H1 (cell line): ENCODE results near the gene NEDD4L. TPM values are rescaled to one million over a fixed set of nuclear protein-coding genes. Genes with fewer than 3 reads are reported as not detected.
A peak's percentile ranks its signal among the peaks of the same experiment; 100 is the strongest.

Source experiments
- CTCF ChIA-PET: fragments of 300-600 bp; sonication (Branson Sonifier 250); formaldehyde crosslinking; loops from one replicate; lab custom pipeline; 2021; ENCODE audit not compliant: partially characterized antibody; lab: Charles Lee
- POLR2A ChIA-PET: fragments of 300-600 bp; sonication (Branson Sonifier 250); formaldehyde crosslinking; loops from one replicate; lab custom pipeline; 2021; ENCODE audit warnings: inconsistent platforms; ENCODE audit not compliant: partially characterized antibody; lab: Charles Lee
- DNase-seq, 2 experiments: peaks; one replicate each; pipeline versions ENCODE4 v3.0.0 to v3.0.0-alpha.2; 2010 to 2022; ENCODE audit warnings: low spot score in 2 of 2, low read depth in 1 of 2, mixed read lengths in 1 of 2
- FAIRE-seq: peaks from 2 replicates; lab custom pipeline; 2011; peaks lifted over from hg19 to GRCh38; lab: Jason Lieb, UNC
- H2AFZ ChIP-seq: 2 replicates; pipeline ENCODE4 v1.8.1; 2012; ENCODE audit warnings: low read length, inconsistent platforms
- H2AK5ac ChIP-seq: 2 replicates; pipeline ENCODE4 v1.6.1; 2013; ENCODE audit warnings: low read depth, low read length
- H2BK120ac ChIP-seq: replicated peaks from 2 replicates; pipeline ENCODE3; 2013; ENCODE audit warnings: low read depth, low read length, inconsistent platforms
- H2BK12ac ChIP-seq: 2 replicates; pipeline ENCODE4 v1.6.1; 2013; ENCODE audit warnings: low read depth, low read length
- H2BK15ac ChIP-seq: 2 replicates; pipeline ENCODE4 v1.6.1; 2013; ENCODE audit warnings: low read length
- H2BK20ac ChIP-seq: 2 replicates; pipeline ENCODE4 v1.6.1; 2013; ENCODE audit warnings: low read length
- H2BK5ac ChIP-seq: 2 replicates; pipeline ENCODE4 v1.6.1; 2013; ENCODE audit warnings: low read depth, low read length
- H3K14ac ChIP-seq: 2 replicates; pipeline ENCODE4 v1.6.1; 2013; ENCODE audit warnings: inconsistent platforms; ENCODE audit not compliant: insufficient read length
- H3K18ac ChIP-seq: 2 replicates; pipeline ENCODE4 v1.6.1; 2013; ENCODE audit warnings: low read length; ENCODE audit errors: extremely low read depth
- H3K23ac ChIP-seq: 2 replicates; pipeline ENCODE4 v1.6.1; 2013; ENCODE audit warnings: inconsistent platforms; ENCODE audit not compliant: insufficient read length
- H3K23me2 ChIP-seq: 2 replicates; pipeline ENCODE4 v1.6.1; 2013; ENCODE audit warnings: low read depth, low read length
- H3K27ac ChIP-seq: 2 replicates; pipeline ENCODE4 v1.6.1; 2011; ENCODE audit warnings: low read depth, low read length, inconsistent platforms
- H3K27me3 ChIP-seq, 4 experiments: replicated peaks in 1 of 4; 1 replicate in 1 of 4; 2 replicates in 3 of 4; pipeline versions ENCODE4 v1.6.1 to v1.8.1; 2011 to 2013; ENCODE audit warnings: low read length in 3 of 4, mild to moderate bottlenecking in 3 of 4, inconsistent platforms in 2 of 4, mixed read lengths in 2 of 4, moderate library complexity in 1 of 4; ENCODE audit not compliant: control insufficient read depth in 3 of 4, insufficient read depth in 3 of 4; ENCODE audit errors: extremely low read depth in 1 of 4
- H3K36me3 ChIP-seq, 4 experiments: 2 replicates each; pipeline versions ENCODE4 v1.6.1 to v1.8.1; 2011 to 2013; ENCODE audit warnings: mild to moderate bottlenecking in 4 of 4, low read length in 3 of 4, moderate library complexity in 2 of 4, control low read depth in 1 of 4, inconsistent platforms in 1 of 4; ENCODE audit not compliant: insufficient read depth in 4 of 4, control insufficient read depth in 2 of 4
- H3K4ac ChIP-seq: replicated peaks from 2 replicates; pipeline ENCODE3; 2013; ENCODE audit warnings: low read length, low read depth, mixed read lengths, inconsistent platforms; ENCODE audit not compliant: insufficient read length
- H3K4me1 ChIP-seq, 4 experiments: replicated peaks in 1 of 4; 1 replicate in 1 of 4; 2 replicates in 3 of 4; pipeline versions ENCODE4 v1.6.1 to v1.8.1; 2011 to 2013; ENCODE audit warnings: low read length in 3 of 4, inconsistent platforms in 2 of 4, mixed read lengths in 1 of 4; ENCODE audit not compliant: insufficient read depth in 4 of 4, control insufficient read depth in 3 of 4
- H3K4me2 ChIP-seq, 2 experiments: 2 replicates each; pipeline versions ENCODE4 v1.6.1 to v1.8.1; 2011 to 2013; ENCODE audit warnings: low read depth in 2 of 2, low read length in 2 of 2, control low read depth in 1 of 2, inconsistent platforms in 1 of 2, mild to moderate bottlenecking in 1 of 2; ENCODE audit not compliant: insufficient read depth in 1 of 2
- H3K4me3 ChIP-seq, 4 experiments: fragments of 200-600, 300-600 bp in 1 of 4; sonication (generic), shearing (Covaris generic), sonication (Bioruptor Twin) in 1 of 4; 2 replicates each; pipeline versions ENCODE4 v1.5.1 to v1.8.1; 2011 to 2016; ENCODE audit warnings: low read length in 4 of 4, low read depth in 3 of 4, control low read depth in 2 of 4, inconsistent platforms in 2 of 4, mild to moderate bottlenecking in 2 of 4, mixed read lengths in 1 of 4, moderate library complexity in 1 of 4; ENCODE audit not compliant: insufficient read depth in 2 of 4; ENCODE audit errors: extremely low read depth in 1 of 4
- H3K56ac ChIP-seq: replicated peaks from 2 replicates; pipeline ENCODE3; 2013; ENCODE audit warnings: low read depth, mild to moderate bottlenecking, mixed read lengths, low read length, inconsistent platforms; ENCODE audit not compliant: insufficient read length
- H3K79me1 ChIP-seq: 2 replicates; pipeline ENCODE4 v1.6.1; 2013; ENCODE audit warnings: low read depth, low read length, control low read depth
- H3K79me2 ChIP-seq, 2 experiments: 2 replicates each; pipeline versions ENCODE4 v1.6.1 to v1.8.1; 2012 to 2013; ENCODE audit warnings: low read length in 2 of 2, mild to moderate bottlenecking in 2 of 2, inconsistent platforms in 1 of 2; ENCODE audit not compliant: insufficient read depth in 2 of 2, control insufficient read depth in 1 of 2
- H3K9ac ChIP-seq, 4 experiments: replicated peaks in 1 of 4; 1 replicate in 1 of 4; 2 replicates in 3 of 4; pipeline versions ENCODE4 v1.6.1 to v1.8.1; 2011 to 2013; ENCODE audit warnings: low read depth in 3 of 4, low read length in 3 of 4, control low read depth in 2 of 4, mild to moderate bottlenecking in 2 of 4, moderate library complexity in 2 of 4, inconsistent platforms in 1 of 4; ENCODE audit errors: extremely low read depth in 1 of 4
- H3K9me3 ChIP-seq, 2 experiments: 2 replicates each; pipeline versions ENCODE4 v1.6.1 to v1.8.1; 2012 to 2013; ENCODE audit warnings: mild to moderate bottlenecking in 2 of 2, moderate library complexity in 2 of 2, control low read depth in 1 of 2, inconsistent platforms in 1 of 2, low read depth in 1 of 2, low read length in 1 of 2, mixed read lengths in 1 of 2; ENCODE audit not compliant: insufficient read depth in 2 of 2
- H4K20me1 ChIP-seq, 2 experiments: replicated peaks in 1 of 2; 2 replicates each; pipeline versions ENCODE3 to v1.8.1; 2011 to 2013; ENCODE audit warnings: inconsistent platforms in 2 of 2, low read length in 2 of 2, mild to moderate bottlenecking in 1 of 2; ENCODE audit not compliant: insufficient read depth in 2 of 2, control insufficient read depth in 1 of 2
- H4K5ac ChIP-seq: 2 replicates; pipeline ENCODE4 v1.6.1; 2013; ENCODE audit warnings: low read length, low read depth, mixed read lengths, inconsistent platforms; ENCODE audit not compliant: insufficient read length
- H4K8ac ChIP-seq: 2 replicates; pipeline ENCODE4 v1.8.0; 2013; ENCODE audit warnings: mild to moderate bottlenecking, moderate library complexity, low read length, inconsistent platforms; ENCODE audit not compliant: insufficient read depth; ENCODE audit errors: extremely low read depth
- H4K91ac ChIP-seq: replicated peaks from 2 replicates; pipeline ENCODE3; 2013; ENCODE audit warnings: low read length, mixed read lengths, inconsistent platforms; ENCODE audit not compliant: insufficient read length
- FOSL1 ChIP-seq: IDR thresholded peaks from 2 replicates; pipeline ENCODE4 v1.6.1; 2011; ENCODE audit warnings: mild to moderate bottlenecking, low read depth, low read length, moderate library complexity; ENCODE audit not compliant: insufficient read depth
- PHF8 ChIP-seq: fragments of 200-600 bp; sonication (generic); conservative IDR thresholded peaks from 2 replicates; pipeline ENCODE4 v1.7.1; 2012; ENCODE audit warnings: low read depth, mild to moderate bottlenecking, inconsistent platforms, low read length, moderate library complexity
- WGBS, 2 experiments: shearing (Covaris generic) in 1 of 2; methylation state at CpG; one replicate each; pipeline versions ENCODE4 v1.1.6 to v1.1.7; 2013 to 2015; ENCODE audit warnings: low lambda C conversion rate in 2 of 2, mixed read lengths in 2 of 2, inconsistent platforms in 1 of 2, low coverage in 1 of 2, missing lambda C conversion rate in 1 of 2; ENCODE audit not compliant: insufficient replicate concordance in 2 of 2, insufficient coverage in 1 of 2, insufficient read length in 1 of 2; ENCODE audit errors: extremely low coverage in 1 of 2, missing lambda C conversion rate in 1 of 2; 5-methylcytosine and 5-hydroxymethylcytosine counted together
- polyA plus RNA-seq, 7 experiments: library from polyadenylated mRNA; depleted of rRNA in 3 of 7; stranded (reverse) in 5 of 7; unstranded in 2 of 7; fragments of >200 nt in 5 of 7; fragments of 200-250 nt in 2 of 7; gene quantifications; 1 replicate in 5 of 7; 2 replicates in 1 of 7; 4 replicates in 1 of 7; pipeline versions ENCODE4 v1.2.1 to v1.2.3, GENCODE V29; 2011 to 2013; ENCODE audit warnings: missing spikeins in 2 of 7, mixed read lengths in 2 of 7
- total RNA-seq: library from RNA; stranded (reverse); fragmentation: NEBNext Ultra II Directional; extraction: Animal tissue kit (Norgen Biotek cat#: 25700); gene quantifications from 2 replicates; pipeline ENCODE4 v1.2.1, GENCODE V29; 2021

NEDD4L gene
- total and polyA plus RNA-seq, 2 of the 8 experiments (the other 6 are each of a cell fraction or from before 2014, with no cell fraction given), result 37.3 to 69.8 TPM

GRCh38 chr18:58093311-58093803, 49.3 kb downstream of the NEDD4L start:
- no peak overlapping the region for H3K14ac ChIP-seq
- H3K4me3 ChIP-seq, result peak overlapping the region in 1 of 4 experiments; percentile 15; a peak in 1 of 8 replicates
- FAIRE-seq, result no peak
- no peaks in the 10 kb centered on the region for H4K20me1 ChIP-seq
- no peaks in the 10 kb centered on the region for H3K27me3 ChIP-seq
- no peak overlapping the region for H3K56ac ChIP-seq
- no peak overlapping the region for H2BK20ac ChIP-seq
- H4K5ac ChIP-seq, result no peak overlapping the region
- H3K4ac ChIP-seq, result no peak overlapping the region
- H2BK5ac ChIP-seq, result no peak overlapping the region
- peaks cover 20% of the 10 kb centered on the region for H3K79me1 ChIP-seq
- H3K36me3 ChIP-seq, result no peaks in the 10 kb centered on the region
- H4K91ac ChIP-seq, result no peak overlapping the region
- H3K9me3 ChIP-seq, result no peaks in the 10 kb centered on the region
- no peak overlapping the region for H3K23ac ChIP-seq
- no peak overlapping the region for H4K8ac ChIP-seq
- ChIA-PET POLR2A (interaction anchor here (1.9 to 3.2 kb wide), 2 partner anchors 18 to 48 kb away, joined by 6 to 10 read pairs; no protein-coding TSS in a partner anchor), CTCF (interaction anchor here (0.6 to 4.1 kb wide), 5 partner anchors 16 to 46 kb away, joined by 4 to 22 read pairs (median 6); no protein-coding TSS in a partner anchor)
- H3K23me2 ChIP-seq, result no peaks in the 10 kb centered on the region; the same call in 1 of the 2 replicates
- no peak overlapping the region for H3K27ac ChIP-seq
- peaks cover 0 to 77% of the 10 kb centered on the region in 2 experiments; a peak in 2 of 4 replicates for H3K79me2 ChIP-seq
- no peak overlapping the region for H2AFZ ChIP-seq
- H3K9ac ChIP-seq, result no peak overlapping the region
- H2BK15ac ChIP-seq, result no peak overlapping the region
- WGBS, 2 experiments, result 58% methylated on average over 7 of the region's 7 CpGs; no CpG with 5 or more reads in 1 of the 2 experiments
- no peak overlapping the region for H2BK12ac ChIP-seq
- peak overlapping the region; percentile 26 to 45; a peak in 3 of 4 replicates for H3K4me2 ChIP-seq
- H3K18ac ChIP-seq, result no peak overlapping the region
- H2BK120ac ChIP-seq, result no peak overlapping the region
- DNase-seq, result no peak
- peaks cover 2 to 26% (median 20%) of the 10 kb centered on the region in 4 experiments for H3K4me1 ChIP-seq
- H2AK5ac ChIP-seq, result no peak overlapping the region
- TF ChIP-seq FOSL1 (no peak), PHF8 (no peak)
